DND-41 (cell line): ENCODE measurements around the gene PFKFB3.

Experiments used
- EZH2 ChIP-seq: IDR thresholded peaks from 3 replicates; pipeline ENCODE4 v1.6.1; 2012; ENCODE audit warnings: borderline replicate concordance, low read depth, mild to moderate bottlenecking, moderate library complexity, low read length, inconsistent platforms; ENCODE audit not compliant: severe bottlenecking
- TF ChIP-seq, protein P1 (sequence below): IDR thresholded peaks from 2 replicates; pipeline ENCODE4 v1.5.1; 2012; ENCODE audit warnings: borderline replicate concordance, low read length, moderate library complexity, mild to moderate bottlenecking; ENCODE audit not compliant: poor library complexity, severe bottlenecking; ENCODE audit errors: extremely low read depth

DNA sequence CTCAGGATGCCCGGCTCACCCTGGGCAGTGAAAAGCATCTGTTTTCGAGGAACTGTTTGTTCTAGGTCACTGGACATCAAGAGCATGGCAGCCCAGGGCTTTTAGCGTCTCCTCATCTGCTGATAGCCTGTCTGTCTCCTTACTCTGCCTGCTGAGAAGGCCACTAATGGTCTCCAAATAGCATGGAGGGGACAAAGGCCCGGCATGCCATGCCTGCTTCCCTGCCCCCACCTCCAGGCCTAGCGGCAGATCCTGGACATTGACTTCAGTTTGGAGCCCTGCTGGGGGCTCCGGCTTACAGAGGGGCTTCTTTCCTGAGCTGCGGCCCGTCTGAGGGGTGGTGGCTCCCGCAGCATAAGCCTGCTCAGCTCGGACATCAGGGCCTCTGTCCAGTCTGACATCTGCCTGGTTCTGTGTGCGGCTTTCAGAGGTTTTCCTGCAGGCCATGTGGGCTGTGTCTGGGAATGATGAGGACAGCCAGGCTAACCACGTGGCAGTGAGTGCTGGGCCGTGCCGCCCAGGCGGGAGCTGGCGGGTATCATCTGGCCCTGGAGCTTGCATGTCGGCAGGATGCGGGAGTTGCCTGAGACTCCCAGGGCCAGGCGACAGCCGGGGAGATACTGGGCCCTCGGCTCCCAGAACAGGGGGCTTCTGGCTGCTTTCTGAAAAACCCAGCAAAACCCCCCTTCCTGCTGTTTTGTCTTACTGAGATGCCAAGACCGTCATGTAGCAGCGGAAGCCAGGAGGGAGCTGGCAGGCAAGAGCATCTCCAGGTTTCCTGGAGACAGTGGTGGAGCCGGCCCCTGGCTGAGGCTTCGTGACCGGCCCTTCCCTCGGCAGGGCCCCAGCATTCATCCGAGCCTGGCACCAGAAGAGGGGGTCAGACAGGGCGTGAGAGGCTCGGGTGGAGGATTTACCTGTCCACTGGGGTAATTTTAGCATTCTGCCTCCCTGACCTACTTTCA lies 9.2 kb downstream of the PFKFB3 start:
- TF ChIP-seq, protein P1, sequence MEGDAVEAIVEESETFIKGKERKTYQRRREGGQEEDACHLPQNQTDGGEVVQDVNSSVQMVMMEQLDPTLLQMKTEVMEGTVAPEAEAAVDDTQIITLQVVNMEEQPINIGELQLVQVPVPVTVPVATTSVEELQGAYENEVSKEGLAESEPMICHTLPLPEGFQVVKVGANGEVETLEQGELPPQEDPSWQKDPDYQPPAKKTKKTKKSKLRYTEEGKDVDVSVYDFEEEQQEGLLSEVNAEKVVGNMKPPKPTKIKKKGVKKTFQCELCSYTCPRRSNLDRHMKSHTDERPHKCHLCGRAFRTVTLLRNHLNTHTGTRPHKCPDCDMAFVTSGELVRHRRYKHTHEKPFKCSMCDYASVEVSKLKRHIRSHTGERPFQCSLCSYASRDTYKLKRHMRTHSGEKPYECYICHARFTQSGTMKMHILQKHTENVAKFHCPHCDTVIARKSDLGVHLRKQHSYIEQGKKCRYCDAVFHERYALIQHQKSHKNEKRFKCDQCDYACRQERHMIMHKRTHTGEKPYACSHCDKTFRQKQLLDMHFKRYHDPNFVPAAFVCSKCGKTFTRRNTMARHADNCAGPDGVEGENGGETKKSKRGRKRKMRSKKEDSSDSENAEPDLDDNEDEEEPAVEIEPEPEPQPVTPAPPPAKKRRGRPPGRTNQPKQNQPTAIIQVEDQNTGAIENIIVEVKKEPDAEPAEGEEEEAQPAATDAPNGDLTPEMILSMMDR: no peak
- no peak for TF ChIP-seq EZH2
